ENCODE data around the gene HACD2. TPM values are rescaled to one million over a fixed set of nuclear protein-coding genes. Genes with fewer than 3 reads are reported as not detected.

The HACD2 gene
- polyA plus RNA-seq, 3 donors: 12.9 to 17.1 (median 15.1) TPM

GRCh38 chr3:123611082-123611481, 26.2 kb upstream of the HACD2 start:
- peaks cover 18 to 23% of the 10 kb centered on the region in 2 donors for H3K36me3 Mint-ChIP-seq
- no peak for DNase-seq
- H3K27ac Mint-ChIP-seq: no peak overlapping the region

DNA sequence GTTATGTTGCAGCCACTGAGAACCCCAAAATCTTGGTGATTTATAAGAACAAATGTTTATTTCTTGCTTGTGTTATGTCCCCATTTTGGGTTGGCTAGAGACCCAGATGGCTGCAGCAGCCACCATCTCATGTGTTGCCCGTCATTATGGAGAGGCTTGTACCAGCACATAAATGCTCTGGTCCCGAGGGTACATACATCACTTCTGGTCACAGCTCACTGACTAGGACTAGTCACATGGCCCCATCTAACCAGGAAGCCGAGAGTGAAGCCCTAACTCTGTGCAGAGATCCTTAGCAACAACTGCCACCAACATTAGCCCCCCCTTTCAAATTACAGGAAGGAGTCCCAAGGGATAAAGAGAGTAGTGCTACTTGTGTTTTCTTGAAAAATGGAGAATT, 25.5 kb upstream of the HACD2 start:
- Histone ChIP-seq H3K4me2 (replicated peaks; ENCODE audit: extremely low read depth, low read length, poor library complexity, severe bottlenecking) (no peak overlapping the region), H3K79me2 (ENCODE audit: insufficient read depth, low read length) (no peaks in the 10 kb centered on the region), H2AFZ (ENCODE audit: insufficient read depth, low read depth, low read length, poor library complexity, severe bottlenecking) (no peak overlapping the region), H3K36me3 (replicated peaks in 1 of 2; ENCODE audit: control insufficient read depth in 1 of 2, insufficient read depth in 2 of 2, low read length in 2 of 2) (peaks cover 0 to 8% of the 10 kb centered on the region in 2 donors), H3K9me3 (replicated peaks in 1 of 2; ENCODE audit: control insufficient read depth in 1 of 2, insufficient read depth in 1 of 2, low read length in 2 of 2) (no peaks in the 10 kb centered on the region), H3K4me3 (replicated peaks in 1 of 3; ENCODE audit: low read depth in 2 of 3, low read length in 3 of 3) (no peak overlapping the region), H3K27ac (ENCODE audit: low read depth in 1 of 2, low read length in 2 of 2) (no peak overlapping the region), H3K4me1 (ENCODE audit: control insufficient read depth in 1 of 2, insufficient read depth in 2 of 2, low read length in 2 of 2) (peaks cover 7 to 17% of the 10 kb centered on the region in 2 donors), H4K20me1 (ENCODE audit: insufficient read depth, low read length) (no peaks in the 10 kb centered on the region), H3K9ac (ENCODE audit: insufficient read depth, low read length, poor library complexity, severe bottlenecking) (no peak overlapping the region), H3K27me3 (ENCODE audit: control insufficient read depth in 2 of 2, insufficient read depth in 2 of 2, low read length in 2 of 2) (no peaks in the 10 kb centered on the region)
- intact Hi-C loops (cut with micrococcal nuclease): no loop called here
- H3K27me3 Mint-ChIP-seq (ENCODE audit: low read depth in 3 of 3): no peaks in the 10 kb centered on the region
- H3K4me1 Mint-ChIP-seq: peaks cover 17% of the 10 kb centered on the region
- H3K4me3 Mint-ChIP-seq: no peak overlapping the region
- TF ChIP-seq, protein P1, sequence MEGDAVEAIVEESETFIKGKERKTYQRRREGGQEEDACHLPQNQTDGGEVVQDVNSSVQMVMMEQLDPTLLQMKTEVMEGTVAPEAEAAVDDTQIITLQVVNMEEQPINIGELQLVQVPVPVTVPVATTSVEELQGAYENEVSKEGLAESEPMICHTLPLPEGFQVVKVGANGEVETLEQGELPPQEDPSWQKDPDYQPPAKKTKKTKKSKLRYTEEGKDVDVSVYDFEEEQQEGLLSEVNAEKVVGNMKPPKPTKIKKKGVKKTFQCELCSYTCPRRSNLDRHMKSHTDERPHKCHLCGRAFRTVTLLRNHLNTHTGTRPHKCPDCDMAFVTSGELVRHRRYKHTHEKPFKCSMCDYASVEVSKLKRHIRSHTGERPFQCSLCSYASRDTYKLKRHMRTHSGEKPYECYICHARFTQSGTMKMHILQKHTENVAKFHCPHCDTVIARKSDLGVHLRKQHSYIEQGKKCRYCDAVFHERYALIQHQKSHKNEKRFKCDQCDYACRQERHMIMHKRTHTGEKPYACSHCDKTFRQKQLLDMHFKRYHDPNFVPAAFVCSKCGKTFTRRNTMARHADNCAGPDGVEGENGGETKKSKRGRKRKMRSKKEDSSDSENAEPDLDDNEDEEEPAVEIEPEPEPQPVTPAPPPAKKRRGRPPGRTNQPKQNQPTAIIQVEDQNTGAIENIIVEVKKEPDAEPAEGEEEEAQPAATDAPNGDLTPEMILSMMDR (IDR thresholded peaks at IDR 0.05): no peak
- peaks cover 18 to 23% of the 10 kb centered on the region in 2 donors for H3K36me3 Mint-ChIP-seq
- peaks cover 0 to 5% (median 0%) of the 10 kb centered on the region in 7 donors for H3K9me3 Mint-ChIP-seq
- H3K27ac Mint-ChIP-seq: no peak overlapping the region
- 100% methylated on average over 1 of the region's 3 CpGs for WGBS (ENCODE audit: insufficient coverage)
- DNase-seq: no peak

More at GRCh38 chr3:123611082-123611481, 26.2 kb upstream of the HACD2 start:
- Histone ChIP-seq H3K9ac (ENCODE audit: insufficient read depth, low read length, poor library complexity, severe bottlenecking) (no peak overlapping the region), H3K79me2 (ENCODE audit: insufficient read depth, low read length) (no peaks in the 10 kb centered on the region), H2AFZ (ENCODE audit: insufficient read depth, low read depth, low read length, poor library complexity, severe bottlenecking) (no peak overlapping the region), H4K20me1 (ENCODE audit: insufficient read depth, low read length) (no peaks in the 10 kb centered on the region), H3K27ac (ENCODE audit: low read depth in 1 of 2, low read length in 2 of 2) (no peak overlapping the region), H3K9me3 (replicated peaks in 1 of 2; ENCODE audit: control insufficient read depth in 1 of 2, insufficient read depth in 1 of 2, low read length in 2 of 2) (no peaks in the 10 kb centered on the region), H3K4me2 (replicated peaks; ENCODE audit: extremely low read depth, low read length, poor library complexity, severe bottlenecking) (no peak overlapping the region), H3K4me1 (ENCODE audit: control insufficient read depth in 1 of 2, insufficient read depth in 2 of 2, low read length in 2 of 2) (peaks cover 0 to 9% of the 10 kb centered on the region in 2 donors), H3K36me3 (replicated peaks in 1 of 2; ENCODE audit: control insufficient read depth in 1 of 2, insufficient read depth in 2 of 2, low read length in 2 of 2) (peaks cover 0 to 8% of the 10 kb centered on the region in 2 donors), H3K4me3 (replicated peaks in 1 of 3; ENCODE audit: low read depth in 2 of 3, low read length in 3 of 3) (no peak overlapping the region), H3K27me3 (ENCODE audit: control insufficient read depth in 2 of 2, insufficient read depth in 2 of 2, low read length in 2 of 2) (no peaks in the 10 kb centered on the region)
- intact Hi-C loops (cut with micrococcal nuclease): no loop called here
- Mint-ChIP-seq H3K4me3 (no peak overlapping the region), H3K9me3 (peaks cover 0 to 5% (median 0%) of the 10 kb centered on the region in 7 donors), H3K27me3 (ENCODE audit: low read depth in 3 of 3) (no peaks in the 10 kb centered on the region), H3K4me1 (peaks cover 10% of the 10 kb centered on the region)
- TF ChIP-seq, protein P1 (IDR thresholded peaks at IDR 0.05): no peak

Data from CD14-positive monocyte (primary cell).